Osteocyte (in vitro differentiated cells): ENCODE data around the gene SMAD9. TPM values are rescaled to one million over a fixed set of nuclear protein-coding genes. Genes with fewer than 3 reads are reported as not detected.

Experiments used
- DNase-seq: peaks from one replicate; pipeline ENCODE4 v3.0.0; 2021; ENCODE audit warnings: mixed read lengths; ENCODE audit not compliant: unreplicated experiment; ENCODE audit errors: extremely low spot score
- H3K27ac Mint-ChIP-seq: one replicate; pipeline ENCODE4 v1.8.0; 2021; ENCODE audit warnings: mild to moderate bottlenecking, mixed read lengths; ENCODE audit not compliant: unreplicated experiment
- H3K27me3 Mint-ChIP-seq: one replicate; pipeline ENCODE4 v1.8.0; 2021; ENCODE audit warnings: mixed read lengths; ENCODE audit not compliant: unreplicated experiment
- H3K36me3 Mint-ChIP-seq: one replicate; pipeline ENCODE4 v1.8.0; 2021; ENCODE audit warnings: mixed read lengths; ENCODE audit not compliant: unreplicated experiment
- H3K4me1 Mint-ChIP-seq: one replicate; pipeline ENCODE4 v1.8.0; 2021; ENCODE audit warnings: mixed read lengths; ENCODE audit not compliant: unreplicated experiment
- H3K4me3 Mint-ChIP-seq: one replicate; pipeline ENCODE4 v1.8.0; 2021; ENCODE audit warnings: mild to moderate bottlenecking, moderate library complexity, mixed read lengths; ENCODE audit not compliant: unreplicated experiment
- H3K9me3 Mint-ChIP-seq: one replicate; pipeline ENCODE4 v1.8.0; 2021; ENCODE audit warnings: mixed read lengths; ENCODE audit not compliant: unreplicated experiment
- total RNA-seq: library from RNA; stranded (reverse); gene quantifications from 2 replicates; pipeline ENCODE4 v1.2.1, GENCODE V29; 2021
- TF ChIP-seq, protein P1 (sequence below): fragments of 200-600 bp; sonication (generic); IDR thresholded peaks from 2 replicates; pipeline ENCODE4 v1.5.0; 2021; ENCODE audit warnings: antibody characterized with exemption, mild to moderate bottlenecking, moderate library complexity

Gene SMAD9
- total RNA-seq, 1 donor from 2014 or later, result 3.6 TPM

DNA sequence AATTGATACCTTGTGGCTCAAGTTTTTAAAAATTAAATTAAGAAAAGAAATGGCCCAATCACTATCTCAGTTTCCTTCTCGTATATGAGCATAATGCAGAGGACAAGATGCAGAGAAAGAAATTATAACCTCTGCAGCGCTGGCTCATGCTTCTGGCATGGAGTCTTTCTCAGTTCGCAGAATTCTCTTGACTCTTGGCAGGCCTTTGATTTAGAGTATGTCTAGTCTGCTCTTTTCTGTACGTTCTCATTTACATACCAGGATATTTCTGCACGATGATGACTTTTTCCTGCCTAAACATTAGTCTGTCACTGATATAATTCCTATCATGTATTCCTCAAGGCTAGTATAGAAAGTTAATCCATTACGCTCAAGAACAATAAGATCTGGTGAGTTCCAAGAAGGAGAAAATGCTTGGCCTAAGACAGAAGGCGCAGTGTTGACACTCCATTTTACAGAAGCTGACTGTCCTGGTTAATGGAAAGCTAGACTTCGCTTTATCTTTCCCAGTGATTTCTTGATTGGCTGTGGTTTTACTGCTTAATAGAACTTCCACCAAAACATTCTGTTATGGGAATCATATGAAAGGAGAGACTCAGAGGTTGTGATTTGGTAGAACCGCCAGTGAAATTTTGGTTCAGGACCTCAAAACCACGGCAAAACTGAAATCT, 1.7 kb upstream of the SMAD9 start:
- TF ChIP-seq, protein P1, sequence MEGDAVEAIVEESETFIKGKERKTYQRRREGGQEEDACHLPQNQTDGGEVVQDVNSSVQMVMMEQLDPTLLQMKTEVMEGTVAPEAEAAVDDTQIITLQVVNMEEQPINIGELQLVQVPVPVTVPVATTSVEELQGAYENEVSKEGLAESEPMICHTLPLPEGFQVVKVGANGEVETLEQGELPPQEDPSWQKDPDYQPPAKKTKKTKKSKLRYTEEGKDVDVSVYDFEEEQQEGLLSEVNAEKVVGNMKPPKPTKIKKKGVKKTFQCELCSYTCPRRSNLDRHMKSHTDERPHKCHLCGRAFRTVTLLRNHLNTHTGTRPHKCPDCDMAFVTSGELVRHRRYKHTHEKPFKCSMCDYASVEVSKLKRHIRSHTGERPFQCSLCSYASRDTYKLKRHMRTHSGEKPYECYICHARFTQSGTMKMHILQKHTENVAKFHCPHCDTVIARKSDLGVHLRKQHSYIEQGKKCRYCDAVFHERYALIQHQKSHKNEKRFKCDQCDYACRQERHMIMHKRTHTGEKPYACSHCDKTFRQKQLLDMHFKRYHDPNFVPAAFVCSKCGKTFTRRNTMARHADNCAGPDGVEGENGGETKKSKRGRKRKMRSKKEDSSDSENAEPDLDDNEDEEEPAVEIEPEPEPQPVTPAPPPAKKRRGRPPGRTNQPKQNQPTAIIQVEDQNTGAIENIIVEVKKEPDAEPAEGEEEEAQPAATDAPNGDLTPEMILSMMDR, result no peak
- H3K27me3 Mint-ChIP-seq, result peaks cover 2% of the 10 kb centered on the region
- no peaks in the 10 kb centered on the region for H3K9me3 Mint-ChIP-seq
- H3K27ac Mint-ChIP-seq, result no peak overlapping the region
- no peak overlapping the region for H3K4me3 Mint-ChIP-seq
- peaks cover 16% of the 10 kb centered on the region for H3K4me1 Mint-ChIP-seq
- H3K36me3 Mint-ChIP-seq, result no peaks in the 10 kb centered on the region
- no peak for DNase-seq

DNA sequence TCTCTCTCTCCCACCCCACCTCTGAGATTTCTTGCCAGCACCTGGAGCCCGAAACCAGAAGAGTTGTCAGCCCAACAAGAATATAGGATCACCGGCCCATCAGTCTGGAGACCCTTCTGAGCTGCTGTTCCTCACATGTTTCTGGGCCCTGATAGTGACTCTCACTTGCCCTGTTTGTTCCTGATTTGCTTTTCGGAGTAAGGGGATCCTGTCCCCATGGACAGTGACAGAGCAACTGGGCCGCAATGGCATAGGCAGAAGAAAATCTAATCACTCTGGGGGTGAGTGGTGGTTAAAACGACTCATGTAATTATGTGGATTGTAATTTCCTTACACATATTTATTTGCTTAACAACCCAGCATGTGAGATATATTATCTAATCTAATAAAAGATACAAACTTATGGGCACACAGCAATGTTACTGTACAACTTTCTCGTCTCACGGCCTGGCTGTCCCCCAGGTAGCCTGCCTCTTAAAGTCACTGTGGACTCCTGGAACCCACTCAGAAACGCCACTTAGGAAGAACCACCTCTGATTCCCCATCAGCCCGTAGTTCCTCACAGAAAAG, 663 bp upstream of the SMAD9 start:
- Mint-ChIP-seq H3K36me3 (no peaks in the 10 kb centered on the region), H3K4me3 (peak overlapping the region; percentile 71)
- no peak for DNase-seq

DNA sequence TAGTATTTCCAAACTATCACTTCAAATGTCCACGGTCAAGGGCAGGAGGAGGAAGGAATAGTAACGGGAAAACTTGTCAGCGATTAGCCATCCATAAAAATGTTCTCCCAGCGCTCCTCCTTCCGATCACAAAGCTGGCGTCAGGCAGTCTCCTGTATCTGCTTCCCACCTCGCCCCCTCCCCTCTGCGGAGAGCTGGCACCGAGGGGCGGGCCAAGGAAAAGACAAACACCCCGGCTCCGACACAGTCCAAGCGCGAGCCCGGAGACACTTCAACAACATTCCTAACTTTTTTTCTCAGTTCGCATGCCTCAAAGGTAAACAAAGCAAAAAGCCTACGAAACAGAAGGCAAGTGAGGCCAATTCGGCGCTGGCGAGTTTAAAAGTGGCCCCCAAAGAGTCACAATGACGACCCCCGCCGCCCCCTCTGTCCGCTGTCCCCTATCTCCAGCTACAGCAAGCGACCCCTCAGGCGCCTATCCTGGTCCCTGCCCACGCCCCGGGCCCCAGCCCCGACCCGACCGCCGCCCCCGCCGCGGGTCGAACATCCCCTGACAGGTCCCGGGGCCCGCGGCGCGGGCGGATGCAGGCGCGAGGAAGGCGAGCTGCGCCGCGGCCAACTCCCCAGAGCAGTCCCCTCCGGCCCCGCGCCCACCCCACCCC, 736 bp downstream of the SMAD9 start:
- no peaks in the 10 kb centered on the region for H3K9me3 Mint-ChIP-seq
- DNase-seq, result no peak
- peak overlapping the region; percentile 87 for H3K4me3 Mint-ChIP-seq

More for the DNA sequence above, 663 bp upstream of the SMAD9 start:
- Mint-ChIP-seq H3K27ac (peak overlapping the region; percentile 49), H3K4me1 (peaks cover 16% of the 10 kb centered on the region), H3K9me3 (no peaks in the 10 kb centered on the region), H3K27me3 (peaks cover 2% of the 10 kb centered on the region)
- TF ChIP-seq, protein P1, result no peak

DNA sequence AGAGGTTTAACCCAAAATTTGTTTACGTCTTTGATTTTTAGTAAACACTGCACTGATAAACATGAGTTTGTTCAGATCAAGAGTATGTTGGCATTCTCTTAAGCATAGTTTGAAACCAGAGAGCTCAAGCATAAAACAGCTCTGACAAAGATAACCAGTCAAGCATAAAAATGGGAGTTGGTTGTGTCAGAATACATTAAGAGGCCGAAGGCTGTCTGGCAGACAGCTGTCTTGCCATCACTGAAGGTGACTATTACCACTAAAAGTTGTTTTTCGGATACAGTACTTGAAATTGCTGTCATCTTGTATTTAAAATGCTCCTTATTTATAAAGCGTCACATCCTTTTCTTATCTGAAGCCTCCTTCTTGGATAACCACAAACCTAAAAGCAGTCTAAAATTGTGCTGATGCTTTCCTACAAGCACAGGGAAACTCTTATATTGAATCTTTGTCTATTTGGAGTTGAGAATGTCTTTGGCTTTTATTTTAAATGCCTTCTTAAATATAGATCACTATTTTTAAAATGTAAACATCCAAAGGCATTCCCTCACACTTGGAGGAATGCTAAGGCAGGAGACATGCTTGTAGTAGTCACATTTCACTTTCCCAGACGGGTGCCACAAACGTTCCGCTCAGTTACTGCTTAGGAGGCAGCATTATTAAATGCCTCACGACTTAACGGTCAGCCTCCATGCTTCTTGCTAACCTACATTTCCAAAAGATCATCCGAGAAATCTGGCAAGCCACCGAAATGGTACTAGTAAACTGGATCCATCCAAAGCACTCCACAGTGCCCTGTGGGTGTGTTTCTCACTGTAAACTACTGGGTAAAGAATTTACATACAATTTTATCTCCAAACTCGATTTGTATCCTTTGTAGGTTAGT, 1.5 kb downstream of the SMAD9 start:
- TF ChIP-seq, protein P1, result no peak
- peaks cover 16% of the 10 kb centered on the region for H3K4me1 Mint-ChIP-seq
- no peaks in the 10 kb centered on the region for H3K9me3 Mint-ChIP-seq
- H3K36me3 Mint-ChIP-seq, result no peaks in the 10 kb centered on the region
- H3K27ac Mint-ChIP-seq, result peak overlapping the region; percentile 70
- peak overlapping the region; percentile 87 for H3K4me3 Mint-ChIP-seq
- DNase-seq, result no peak
- H3K27me3 Mint-ChIP-seq, result no peaks in the 10 kb centered on the region

More for the DNA sequence above, 736 bp downstream of the SMAD9 start:
- H3K4me1 Mint-ChIP-seq, result peaks cover 16% of the 10 kb centered on the region
- TF ChIP-seq, protein P1, result no peak
- no peaks in the 10 kb centered on the region for H3K36me3 Mint-ChIP-seq
- peak overlapping the region; percentile 70 for H3K27ac Mint-ChIP-seq
- H3K27me3 Mint-ChIP-seq, result no peaks in the 10 kb centered on the region
